ENCODE measurements around the gene CDK9.
A peak's percentile ranks its signal among the peaks of the same experiment; 100 is the strongest.

The CDK9 gene

DNA sequence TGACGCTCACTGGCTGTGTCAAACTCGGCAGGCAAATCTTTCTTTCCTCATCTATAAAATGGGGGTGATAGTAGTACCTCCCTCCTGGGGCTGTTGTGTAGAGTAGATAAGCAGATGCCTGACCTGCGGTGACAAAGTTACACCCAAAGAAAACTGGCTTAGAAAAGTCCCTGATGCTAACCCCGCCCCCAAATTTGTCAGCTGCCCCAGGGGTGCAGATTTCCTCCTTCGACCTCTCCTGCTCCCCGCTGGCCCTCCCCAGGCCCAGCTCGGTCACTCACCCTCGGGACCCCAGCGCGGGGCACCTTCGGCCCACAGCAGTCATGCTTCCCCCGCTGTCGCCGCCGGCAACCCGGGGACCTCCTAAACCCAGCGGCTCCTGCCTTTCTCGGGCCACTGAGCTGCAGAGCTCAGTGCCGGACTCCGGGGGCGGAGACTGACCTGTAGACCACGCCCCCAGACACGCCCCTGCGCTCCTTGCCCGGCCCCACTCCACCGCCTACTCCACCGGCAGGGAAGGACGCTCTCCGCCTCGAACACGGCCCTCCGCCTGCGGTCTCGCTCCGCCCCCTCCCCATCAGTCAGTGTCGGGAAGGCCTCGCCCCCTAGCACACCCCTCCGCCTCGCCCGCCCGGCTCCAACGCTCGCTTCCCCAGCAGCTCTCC lies 14.8 kb upstream of the CDK9 start:
- Histone ChIP-seq H3K27ac (peak overlapping the region; percentile 62), H3K4me1 (no peaks in the 10 kb centered on the region), H3K79me2 (no peaks in the 10 kb centered on the region), H3K27me3 (ENCODE audit: control insufficient read depth, insufficient read depth, low read length) (no peaks in the 10 kb centered on the region), H2AFZ (peak overlapping the region; percentile 66), H3K4me3 (ENCODE audit: low read depth, low read length) (peak overlapping the region; percentile 64), H3K4me2 (ENCODE audit: low read length) (peak overlapping the region; percentile 74), H3K9me3 (ENCODE audit: control insufficient read depth, low read length) (no peaks in the 10 kb centered on the region), H3K9ac (no peak overlapping the region), H3K36me3 (ENCODE audit: control insufficient read depth, insufficient read depth, low read length) (no peaks in the 10 kb centered on the region)
- TF ChIP-seq, protein P1, sequence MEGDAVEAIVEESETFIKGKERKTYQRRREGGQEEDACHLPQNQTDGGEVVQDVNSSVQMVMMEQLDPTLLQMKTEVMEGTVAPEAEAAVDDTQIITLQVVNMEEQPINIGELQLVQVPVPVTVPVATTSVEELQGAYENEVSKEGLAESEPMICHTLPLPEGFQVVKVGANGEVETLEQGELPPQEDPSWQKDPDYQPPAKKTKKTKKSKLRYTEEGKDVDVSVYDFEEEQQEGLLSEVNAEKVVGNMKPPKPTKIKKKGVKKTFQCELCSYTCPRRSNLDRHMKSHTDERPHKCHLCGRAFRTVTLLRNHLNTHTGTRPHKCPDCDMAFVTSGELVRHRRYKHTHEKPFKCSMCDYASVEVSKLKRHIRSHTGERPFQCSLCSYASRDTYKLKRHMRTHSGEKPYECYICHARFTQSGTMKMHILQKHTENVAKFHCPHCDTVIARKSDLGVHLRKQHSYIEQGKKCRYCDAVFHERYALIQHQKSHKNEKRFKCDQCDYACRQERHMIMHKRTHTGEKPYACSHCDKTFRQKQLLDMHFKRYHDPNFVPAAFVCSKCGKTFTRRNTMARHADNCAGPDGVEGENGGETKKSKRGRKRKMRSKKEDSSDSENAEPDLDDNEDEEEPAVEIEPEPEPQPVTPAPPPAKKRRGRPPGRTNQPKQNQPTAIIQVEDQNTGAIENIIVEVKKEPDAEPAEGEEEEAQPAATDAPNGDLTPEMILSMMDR (IDR thresholded peaks at IDR 0.05) = no peak

DNA sequence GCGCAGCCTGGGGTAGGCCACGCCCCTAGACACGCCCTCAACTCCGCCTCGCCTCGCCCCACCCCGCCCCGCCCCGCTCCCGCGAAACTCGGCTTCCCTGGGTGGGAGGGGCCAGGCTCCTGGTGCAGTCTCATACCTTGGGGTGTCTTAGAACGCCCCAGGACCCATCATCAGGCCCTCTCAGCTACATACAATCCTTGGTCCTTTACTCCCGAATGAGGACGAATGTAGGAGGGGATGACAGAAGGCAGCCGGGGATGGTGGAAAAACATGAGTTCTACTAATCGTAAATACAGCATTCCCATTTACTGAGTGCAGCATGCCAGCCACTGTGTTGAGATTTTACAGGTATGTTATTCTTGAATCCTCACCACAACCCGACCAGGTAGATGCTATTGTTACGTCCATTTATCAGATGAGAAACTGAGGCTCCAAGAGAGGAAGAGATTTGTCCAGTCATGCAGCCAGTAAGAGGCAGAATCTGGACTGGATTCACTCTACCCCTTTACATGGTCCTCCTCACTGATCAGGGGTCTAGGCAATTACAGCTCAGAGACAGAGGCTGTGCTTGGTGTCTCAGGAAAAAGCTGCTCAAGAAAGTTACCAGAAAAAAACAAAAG lies 14.2 kb upstream of the CDK9 start:
- Histone ChIP-seq H3K27me3 (ENCODE audit: control insufficient read depth, insufficient read depth, low read length) (no peaks in the 10 kb centered on the region), H3K4me3 (ENCODE audit: low read depth, low read length) (peak overlapping the region; percentile 64), H3K36me3 (ENCODE audit: control insufficient read depth, insufficient read depth, low read length) (no peaks in the 10 kb centered on the region), H3K9me3 (ENCODE audit: control insufficient read depth, low read length) (no peaks in the 10 kb centered on the region), H3K27ac (no peak overlapping the region), H3K79me2 (no peaks in the 10 kb centered on the region), H3K4me2 (ENCODE audit: low read length) (peak overlapping the region; percentile 74), H3K9ac (no peak overlapping the region), H2AFZ (peak overlapping the region; percentile 66), H3K4me1 (no peaks in the 10 kb centered on the region)
- TF ChIP-seq, protein P1 (IDR thresholded peaks at IDR 0.05) = no peak

DNA sequence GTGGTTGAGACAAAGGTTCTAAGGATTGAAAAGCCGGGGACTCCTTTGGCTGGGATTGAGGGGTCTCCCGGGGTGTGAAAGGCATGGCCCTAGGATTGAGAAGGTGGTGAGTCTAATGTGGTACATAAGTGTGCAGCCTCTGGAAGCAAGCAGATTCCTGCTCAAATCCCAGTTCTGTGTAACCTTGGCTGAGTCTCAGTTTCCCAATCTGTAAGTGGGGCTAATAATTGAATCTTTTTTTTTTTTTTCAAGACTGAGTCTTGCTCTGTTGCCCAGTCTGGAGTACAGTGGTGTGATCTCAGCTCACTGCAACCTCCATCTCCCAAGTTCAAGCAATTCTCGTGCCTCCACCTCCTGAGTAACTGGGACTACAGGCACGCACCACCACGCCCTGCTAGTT lies 13.2 kb upstream of the CDK9 start:
- Histone ChIP-seq H3K4me3 (ENCODE audit: low read depth, low read length) (no peak overlapping the region), H2AFZ (no peak overlapping the region), H3K4me1 (no peaks in the 10 kb centered on the region), H3K4me2 (ENCODE audit: low read length) (no peak overlapping the region), H3K36me3 (ENCODE audit: control insufficient read depth, insufficient read depth, low read length) (no peaks in the 10 kb centered on the region), H3K9ac (no peak overlapping the region), H3K79me2 (no peaks in the 10 kb centered on the region), H3K27me3 (ENCODE audit: control insufficient read depth, insufficient read depth, low read length) (no peaks in the 10 kb centered on the region), H3K27ac (no peak overlapping the region), H3K9me3 (ENCODE audit: control insufficient read depth, low read length) (no peaks in the 10 kb centered on the region)
- TF ChIP-seq, protein P1 (IDR thresholded peaks at IDR 0.05) = no peak

DNA sequence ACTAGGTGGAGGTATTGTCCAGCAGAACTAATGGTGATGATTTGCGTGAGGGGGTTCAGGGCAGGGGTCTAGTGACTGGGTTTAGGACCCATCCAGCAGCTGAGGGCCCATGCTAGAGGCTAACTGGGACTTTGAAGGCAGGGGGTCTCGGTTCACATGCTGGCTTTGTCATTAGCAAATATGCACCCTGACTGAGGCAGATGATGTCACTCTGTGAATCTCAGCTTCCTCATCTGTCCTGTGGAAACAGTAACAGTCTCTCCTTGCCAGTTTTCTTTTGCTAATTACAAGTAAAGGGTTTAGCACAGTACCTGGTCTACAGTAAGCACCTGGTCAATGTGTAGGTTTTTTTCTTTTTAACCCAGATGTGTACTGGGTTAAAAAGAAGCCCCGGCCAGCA lies 12.6 kb upstream of the CDK9 start:
- Histone ChIP-seq H3K9ac (no peak overlapping the region), H3K4me1 (no peaks in the 10 kb centered on the region), H3K36me3 (ENCODE audit: control insufficient read depth, insufficient read depth, low read length) (no peaks in the 10 kb centered on the region), H3K4me3 (ENCODE audit: low read depth, low read length) (no peak overlapping the region), H3K4me2 (ENCODE audit: low read length) (no peak overlapping the region), H3K27me3 (ENCODE audit: control insufficient read depth, insufficient read depth, low read length) (no peaks in the 10 kb centered on the region), H3K79me2 (no peaks in the 10 kb centered on the region), H2AFZ (no peak overlapping the region), H3K27ac (no peak overlapping the region), H3K9me3 (ENCODE audit: control insufficient read depth, low read length) (no peaks in the 10 kb centered on the region)
- TF ChIP-seq, protein P1 (IDR thresholded peaks at IDR 0.05) = no peak

DNA sequence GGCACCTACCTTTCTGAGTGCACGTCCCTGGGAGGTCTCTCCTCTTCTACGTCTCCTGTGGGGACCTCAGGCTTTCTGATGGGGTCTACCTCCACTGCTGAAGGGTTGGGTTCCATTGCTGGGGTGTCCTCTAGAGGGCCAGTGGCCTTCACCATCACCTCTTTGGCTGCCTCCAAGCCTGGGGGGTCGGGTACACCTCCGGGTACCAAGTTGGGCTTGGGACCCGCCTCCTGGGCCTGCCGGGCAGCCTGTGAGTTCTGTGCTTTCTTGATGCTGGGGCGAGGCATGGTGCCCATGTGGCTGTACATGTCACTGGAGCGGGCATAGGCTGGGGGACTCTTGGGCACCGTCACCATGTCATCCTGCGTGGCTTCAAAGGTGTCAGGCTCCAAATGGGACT lies 11.9 kb upstream of the CDK9 start:
- Histone ChIP-seq H3K4me3 (ENCODE audit: low read depth, low read length) (no peak overlapping the region), H3K4me1 (no peaks in the 10 kb centered on the region), H3K27me3 (ENCODE audit: control insufficient read depth, insufficient read depth, low read length) (no peaks in the 10 kb centered on the region), H3K9ac (no peak overlapping the region), H3K27ac (no peak overlapping the region), H3K4me2 (ENCODE audit: low read length) (no peak overlapping the region), H3K9me3 (ENCODE audit: control insufficient read depth, low read length) (no peaks in the 10 kb centered on the region), H3K79me2 (no peaks in the 10 kb centered on the region), H2AFZ (no peak overlapping the region), H3K36me3 (ENCODE audit: control insufficient read depth, insufficient read depth, low read length) (no peaks in the 10 kb centered on the region)
- TF ChIP-seq, protein P1 (IDR thresholded peaks at IDR 0.05) = no peak
